Fibroblast of gingiva (primary cell): ENCODE results near the gene PSENEN.
A peak's percentile ranks its signal among the peaks of the same experiment; 100 is the strongest.
"Not testable (repeated sequence)": the region's sequence is repeated elsewhere in the genome, so short reads cannot be mapped to it uniquely, and the experiment has no call there.

ENCODE experiments used
- DNase-seq: peaks from one replicate; pipeline ENCODE4 v3.0.0-alpha.2; 2011; ENCODE audit warnings: low read depth

The PSENEN gene

DNA sequence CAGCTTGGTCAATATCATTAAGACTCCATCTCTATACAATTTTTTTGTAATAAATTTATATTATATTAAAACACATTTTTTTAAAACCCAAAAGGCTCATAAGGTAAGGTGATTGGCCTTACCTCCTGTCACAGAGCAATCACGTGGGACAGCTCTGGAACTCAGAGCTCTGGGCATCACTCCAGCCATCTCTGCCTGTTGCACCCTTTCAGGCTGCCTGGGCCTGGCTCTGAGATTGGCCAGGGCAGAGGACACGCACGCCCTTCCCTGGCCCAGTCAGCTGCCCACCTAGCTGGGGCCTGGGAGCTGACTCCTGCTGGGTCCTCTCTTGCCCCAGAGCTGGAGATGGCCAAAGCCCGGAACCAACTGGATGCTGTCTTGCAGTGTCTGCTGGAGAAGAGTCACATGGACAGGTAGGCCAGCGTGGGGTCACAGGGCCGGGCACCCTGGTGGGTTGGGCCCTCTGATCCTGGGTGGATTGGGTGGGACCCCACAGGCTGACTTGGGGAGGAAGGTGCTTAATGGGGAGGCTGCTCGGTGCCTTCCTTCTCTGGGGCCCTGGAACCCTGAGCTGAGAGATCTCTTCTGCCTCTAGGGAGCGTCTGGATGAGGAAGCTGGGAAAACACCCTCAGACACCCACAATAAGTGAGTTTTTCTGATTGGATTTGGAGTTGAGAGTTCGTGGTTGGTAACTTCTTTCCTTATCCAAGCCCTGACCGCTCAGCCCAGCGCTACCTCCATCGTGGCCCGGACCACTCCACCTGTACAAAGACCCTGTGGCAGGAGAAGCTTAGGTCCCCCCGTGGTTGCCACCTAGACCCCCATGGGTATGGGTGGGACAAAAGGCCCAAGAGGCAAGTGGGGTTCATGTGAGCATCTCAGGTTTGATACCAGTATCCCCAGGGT, 6.6 kb downstream of the PSENEN start:
- no peak for DNase-seq

DNA sequence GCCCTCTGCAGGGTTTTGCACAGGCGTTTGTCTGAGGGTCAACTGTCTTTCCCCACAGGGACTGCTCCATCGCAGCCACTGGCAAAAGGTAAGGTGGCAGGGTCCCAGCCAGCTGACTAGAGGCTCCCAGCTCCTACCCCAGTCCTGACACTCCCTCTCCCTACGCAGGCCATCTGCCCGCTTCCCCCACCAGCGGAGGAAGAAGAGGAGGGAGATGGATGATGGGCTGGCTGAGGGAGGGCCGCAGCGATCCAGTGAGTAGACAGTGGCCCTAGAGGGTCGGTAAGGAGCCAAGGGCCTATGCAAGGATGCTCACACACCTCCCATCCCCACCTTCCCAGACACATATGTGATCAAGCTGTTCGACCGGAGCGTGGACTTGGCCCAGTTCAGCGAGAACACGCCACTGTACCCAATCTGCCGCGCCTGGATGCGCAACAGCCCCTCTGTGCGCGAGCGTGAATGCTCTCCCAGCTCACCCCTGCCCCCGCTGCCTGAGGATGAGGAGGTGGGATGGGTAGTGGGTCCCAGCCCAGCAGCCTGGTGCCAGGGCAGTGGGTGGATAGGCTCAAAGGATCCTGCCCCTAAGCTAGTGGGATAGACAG, 7.4 kb downstream of the PSENEN start:
- no peak for DNase-seq

DNA sequence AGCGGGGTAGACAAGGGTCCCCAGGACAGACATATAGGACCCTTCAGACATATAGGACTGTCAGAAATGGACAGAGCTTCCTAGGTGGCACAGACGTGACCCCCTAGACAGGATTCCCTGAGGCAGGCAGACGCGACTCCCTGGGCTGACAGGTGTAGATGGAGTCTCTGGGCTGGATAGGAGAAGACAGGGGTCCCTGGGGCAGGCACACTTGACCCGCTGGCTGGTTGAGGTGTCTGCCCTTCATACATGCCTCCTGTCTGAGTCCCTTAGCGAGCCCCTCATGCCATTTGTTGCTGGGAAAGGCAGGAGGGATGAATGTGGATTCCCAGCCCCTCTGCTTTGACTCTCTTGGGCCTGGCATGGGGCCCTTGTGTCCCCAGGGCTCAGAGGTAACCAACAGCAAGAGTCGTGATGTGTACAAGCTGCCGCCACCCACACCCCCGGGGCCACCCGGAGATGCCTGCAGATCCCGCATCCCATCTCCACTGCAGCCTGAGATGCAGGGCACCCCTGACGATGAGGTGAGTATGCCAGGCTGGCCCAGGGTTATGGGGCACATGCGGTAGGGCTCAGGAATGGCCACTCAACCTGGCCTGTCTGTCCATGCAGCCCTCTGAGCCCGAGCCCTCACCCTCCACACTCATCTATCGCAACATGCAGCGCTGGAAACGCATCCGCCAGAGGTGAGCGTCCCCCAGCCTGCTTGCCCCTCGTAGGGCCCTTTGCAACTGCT, 8.4 kb downstream of the PSENEN start:
- DNase-seq = no peak

DNA sequence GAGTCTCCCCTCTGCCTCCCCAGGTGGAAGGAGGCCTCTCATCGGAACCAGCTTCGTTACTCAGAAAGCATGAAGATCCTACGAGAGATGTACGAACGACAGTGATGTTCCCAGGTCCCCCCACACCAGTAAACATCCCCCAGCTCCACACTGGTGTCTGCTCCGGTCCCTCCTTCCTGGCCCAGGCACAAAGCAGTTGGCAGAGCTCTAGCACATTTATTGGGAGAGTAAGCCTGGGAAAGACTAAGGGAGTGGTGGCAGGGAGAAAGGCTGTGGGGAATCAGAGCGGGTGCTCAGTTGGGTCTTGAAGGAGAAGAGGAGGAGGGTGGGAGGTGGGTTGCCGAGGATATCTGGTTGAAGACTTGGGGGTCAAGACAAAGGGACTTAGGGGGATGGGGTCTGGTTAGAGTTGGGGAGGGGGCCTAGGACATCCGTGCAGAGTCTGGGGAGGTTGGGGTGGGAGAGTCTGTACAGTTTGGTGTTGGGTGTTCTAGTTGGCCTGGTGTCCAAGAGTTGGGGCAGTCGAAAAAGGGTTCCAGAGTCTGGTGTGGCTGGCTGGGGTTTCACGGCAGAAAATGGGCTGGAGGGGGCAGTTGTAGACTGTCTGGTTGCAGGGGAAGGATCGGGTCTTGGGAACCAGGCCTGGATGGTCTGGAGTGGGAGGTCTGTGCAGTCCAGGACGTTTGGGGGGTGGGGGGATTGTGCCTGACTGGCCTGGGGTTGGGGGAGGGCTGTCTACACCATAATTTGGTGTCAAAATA, 9.1 kb downstream of the PSENEN start:
- no peak for DNase-seq

DNA sequence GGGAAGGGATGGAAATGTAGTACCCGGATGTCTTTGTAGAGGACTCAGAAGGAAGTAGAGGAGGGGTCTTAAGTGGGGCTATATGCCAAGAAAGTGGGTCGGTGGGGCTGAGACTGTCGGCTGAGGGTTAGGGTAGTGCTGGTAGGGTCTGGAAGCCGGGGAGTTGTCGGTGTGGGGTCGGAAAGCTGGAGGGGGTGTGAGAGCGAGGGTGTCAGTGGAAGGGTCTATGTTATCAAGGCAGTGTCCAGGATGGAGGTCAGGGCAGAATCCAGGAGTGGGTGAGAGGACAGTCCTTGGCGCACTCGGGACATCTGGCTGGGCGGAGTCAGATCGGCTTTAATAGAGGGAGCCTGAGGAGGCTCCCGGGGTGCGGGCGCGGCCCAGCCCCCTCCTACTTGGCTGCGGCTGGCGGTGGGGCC, 9.7 kb downstream of the PSENEN start:
- DNase-seq = no peak

DNA sequence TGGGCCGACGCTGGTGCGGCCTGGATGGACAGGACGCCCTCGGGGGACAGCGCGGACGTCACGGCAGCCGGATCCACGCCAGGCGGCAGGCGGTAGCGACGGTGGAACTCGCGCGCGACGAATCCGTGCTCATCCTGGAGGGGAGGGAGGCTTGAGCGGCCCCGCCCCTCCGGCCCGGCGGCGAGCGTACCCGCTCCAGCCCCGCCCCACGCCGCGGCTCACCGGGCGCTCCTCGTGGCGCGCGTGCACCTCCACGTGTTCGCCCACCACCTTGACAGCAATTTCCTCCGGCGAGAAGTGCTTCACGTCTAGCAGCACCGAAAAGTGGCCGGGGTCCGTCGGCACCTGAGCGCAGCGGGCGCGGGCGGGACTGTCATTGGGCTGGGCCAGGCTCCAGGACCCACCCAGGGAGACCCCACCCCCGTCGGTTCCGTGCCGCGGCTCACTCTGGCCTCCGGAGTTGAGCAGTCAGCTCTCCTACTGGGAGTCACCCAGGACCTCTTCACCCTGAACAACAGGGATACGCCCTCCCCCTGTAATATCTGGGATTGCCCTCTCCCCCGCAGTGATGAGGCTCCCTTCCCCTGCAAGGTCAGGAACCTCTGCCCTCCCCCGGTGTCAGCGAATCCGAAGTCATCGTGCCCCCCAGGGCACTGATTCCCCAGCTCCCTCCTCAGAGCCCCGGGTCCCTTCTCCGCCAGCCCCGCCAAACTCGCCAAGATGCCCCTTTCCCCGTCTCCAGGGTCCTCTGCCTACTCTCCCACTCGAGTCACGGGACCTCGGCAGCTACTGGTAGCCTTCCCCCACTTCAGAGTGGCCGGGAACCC, 10.3 kb downstream of the PSENEN start:
- DNase-seq = peak; percentile 93

DNA sequence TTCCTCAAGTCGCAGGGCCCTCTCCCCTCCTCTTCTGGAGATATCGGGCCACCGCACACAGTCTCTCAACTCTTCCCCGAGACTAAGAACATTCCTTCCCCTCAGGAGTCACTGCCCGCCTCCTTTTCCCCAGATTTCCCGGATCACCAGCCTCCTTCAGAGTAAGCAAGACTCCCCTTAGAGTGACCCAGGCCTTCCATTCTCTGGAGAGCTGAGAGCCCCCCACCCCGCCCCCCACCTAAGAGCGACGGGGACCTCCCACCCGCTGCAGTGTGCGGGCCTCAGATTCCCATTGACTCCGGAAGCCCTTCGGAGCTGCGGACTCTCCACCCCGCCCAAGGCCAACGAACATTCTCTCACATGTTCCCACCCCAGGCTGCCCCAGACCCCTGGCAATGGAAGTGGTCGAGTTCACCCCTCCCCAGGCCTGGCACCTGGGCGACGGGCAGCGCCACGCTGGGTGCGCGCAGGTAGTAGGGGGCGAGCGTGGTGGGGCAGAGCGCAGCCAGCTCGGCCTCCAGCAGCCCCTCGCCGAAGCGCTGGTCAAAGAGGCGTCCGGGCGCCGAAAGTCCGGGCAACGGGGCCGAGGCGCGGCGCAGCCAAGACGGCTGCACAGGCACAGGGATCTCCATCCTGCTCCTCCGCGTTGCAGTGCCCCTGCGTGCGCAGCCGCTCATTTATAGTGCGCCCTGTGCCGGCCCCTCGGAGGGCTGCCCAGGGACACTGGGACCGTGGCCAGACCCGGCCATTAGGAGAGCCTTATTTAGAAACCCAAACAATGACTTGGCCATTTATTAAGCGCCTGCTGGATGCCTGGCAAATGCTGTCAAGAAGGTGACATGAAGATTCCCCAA, 11.2 kb downstream of the PSENEN start, which contains the start of gene HSPB6:
Gene HSPB6, minus strand, starts transcription at position 653 of the 854 bp plus-strand sequence. Its CDS starts 21 bp downstream, at position 632.
- peak; percentile 79 for DNase-seq

DNA sequence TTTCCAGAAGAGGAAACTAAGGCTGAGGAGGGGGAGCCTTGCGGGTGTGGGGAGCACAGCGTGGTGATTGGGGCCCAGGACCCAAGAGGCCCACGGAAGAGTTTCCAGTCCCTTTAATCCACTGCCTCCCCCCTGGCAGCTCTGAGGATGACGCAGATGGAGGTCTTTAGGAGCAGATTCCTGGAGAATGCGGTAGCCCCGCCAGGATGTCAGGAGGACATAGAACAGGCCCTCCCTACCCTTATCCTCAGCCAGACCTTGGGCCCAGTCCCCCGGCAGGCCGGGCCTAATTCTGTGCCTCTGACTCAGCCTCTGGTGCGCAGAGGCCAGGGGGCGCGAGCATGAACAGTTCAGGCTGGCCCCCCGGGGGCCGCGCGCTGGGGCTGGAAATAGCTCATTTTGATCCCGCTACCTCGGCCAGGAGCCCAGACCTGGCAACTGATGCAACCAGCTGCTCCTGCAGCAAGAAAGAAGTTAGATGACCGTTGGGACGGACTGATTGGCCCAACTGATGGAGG, 11.8 kb downstream of the PSENEN start:
- DNase-seq = peak; percentile 92

DNA sequence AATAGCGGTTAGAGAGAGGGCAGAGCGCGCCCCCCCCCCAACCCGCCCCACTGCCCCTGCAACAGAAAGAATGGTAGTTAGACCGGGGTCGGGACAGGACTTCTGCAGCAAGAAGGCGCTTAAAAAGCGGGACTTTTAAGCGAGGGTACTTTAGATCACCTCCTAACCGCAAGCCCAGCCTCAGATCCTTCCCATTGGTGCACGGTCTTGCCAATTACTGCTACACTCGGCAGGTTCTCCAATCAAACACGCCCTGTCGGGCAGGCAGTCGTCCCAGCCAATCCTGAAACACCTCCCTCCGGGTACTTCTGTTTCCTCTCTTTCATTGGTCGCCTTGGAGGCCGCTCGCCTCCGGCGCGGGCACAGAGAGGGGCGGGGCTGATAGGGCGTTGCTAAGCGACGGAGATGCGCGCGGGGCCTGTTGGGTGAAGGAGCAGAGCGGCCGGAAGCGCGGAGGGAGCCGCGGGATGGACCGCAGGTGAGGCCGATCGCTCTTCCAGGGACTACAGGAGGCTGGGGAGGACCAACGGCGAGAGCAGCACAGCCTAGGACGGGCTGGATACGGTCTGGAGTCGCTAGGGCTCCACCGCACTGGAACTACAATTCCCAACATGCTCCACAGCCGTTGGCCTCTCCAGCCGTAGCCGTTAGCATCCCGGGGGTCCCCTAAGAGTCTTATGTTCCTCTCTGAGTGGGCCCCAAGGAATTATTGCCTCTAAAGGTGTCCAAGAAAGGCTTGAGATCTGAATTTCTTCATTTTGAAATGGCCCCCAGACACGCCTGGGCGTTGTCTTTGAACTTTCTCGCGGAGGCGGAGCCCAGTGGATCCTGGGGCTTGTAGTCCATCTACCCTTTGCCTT, 12.5 kb downstream of the PSENEN start, which contains the start of gene PROSER3:
Gene PROSER3, plus strand, starts transcription at position 428 of the 860 bp plus-strand sequence. Its CDS starts 40 bp downstream, at position 468.
- peak; percentile 100 for DNase-seq

DNA sequence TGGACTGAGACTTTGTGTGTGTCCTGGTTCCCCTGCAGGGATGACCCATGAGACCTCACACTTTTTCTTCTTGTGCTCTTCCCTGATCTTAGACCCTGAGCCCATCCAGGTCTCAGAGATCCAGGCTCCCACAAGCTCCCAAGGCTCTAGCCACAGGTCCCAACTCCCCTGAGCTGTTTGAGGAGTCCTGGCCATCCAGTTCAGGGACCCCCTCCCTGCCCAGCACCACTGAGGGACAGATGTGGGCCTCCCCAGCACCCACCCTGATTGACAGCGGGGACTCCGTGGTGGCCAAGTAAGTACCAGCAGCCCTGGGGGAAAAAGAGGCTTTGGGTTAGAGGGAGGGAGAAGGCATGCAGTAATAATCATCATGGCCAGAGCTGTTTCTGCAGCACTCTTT, 14.2 kb downstream of the PSENEN start:
- no peak for DNase-seq

DNA sequence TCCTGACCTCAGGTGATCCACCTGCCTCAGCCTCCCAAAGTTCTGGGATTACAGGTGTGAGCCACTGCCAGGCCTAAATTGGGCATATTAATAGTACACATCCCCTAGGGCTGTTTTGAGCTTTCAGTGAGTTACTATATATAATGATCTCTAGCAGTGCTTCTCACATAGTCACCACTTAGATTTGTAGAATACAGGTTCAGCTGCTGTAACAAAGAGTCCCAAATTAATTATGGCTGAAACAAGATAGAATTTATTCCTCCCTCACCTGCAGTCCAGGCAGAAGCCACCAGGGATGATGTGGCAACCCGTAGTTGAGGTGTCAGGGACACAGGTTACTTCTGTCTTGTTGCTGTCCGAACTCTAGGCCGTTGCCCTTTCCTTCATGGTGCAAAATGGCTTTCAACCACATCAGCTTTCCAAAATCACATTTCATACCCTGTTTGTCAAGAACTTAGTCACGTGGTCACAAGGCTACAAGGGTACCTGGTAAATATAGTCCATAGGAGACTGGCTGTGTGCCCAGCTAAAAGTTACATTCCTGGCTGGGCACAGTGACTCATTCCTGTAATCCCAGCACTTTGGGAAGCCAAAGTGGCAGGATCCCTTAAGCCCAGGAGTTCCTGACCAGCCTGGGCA, 15.4 kb downstream of the PSENEN start:
- DNase-seq = peak; percentile 12

DNA sequence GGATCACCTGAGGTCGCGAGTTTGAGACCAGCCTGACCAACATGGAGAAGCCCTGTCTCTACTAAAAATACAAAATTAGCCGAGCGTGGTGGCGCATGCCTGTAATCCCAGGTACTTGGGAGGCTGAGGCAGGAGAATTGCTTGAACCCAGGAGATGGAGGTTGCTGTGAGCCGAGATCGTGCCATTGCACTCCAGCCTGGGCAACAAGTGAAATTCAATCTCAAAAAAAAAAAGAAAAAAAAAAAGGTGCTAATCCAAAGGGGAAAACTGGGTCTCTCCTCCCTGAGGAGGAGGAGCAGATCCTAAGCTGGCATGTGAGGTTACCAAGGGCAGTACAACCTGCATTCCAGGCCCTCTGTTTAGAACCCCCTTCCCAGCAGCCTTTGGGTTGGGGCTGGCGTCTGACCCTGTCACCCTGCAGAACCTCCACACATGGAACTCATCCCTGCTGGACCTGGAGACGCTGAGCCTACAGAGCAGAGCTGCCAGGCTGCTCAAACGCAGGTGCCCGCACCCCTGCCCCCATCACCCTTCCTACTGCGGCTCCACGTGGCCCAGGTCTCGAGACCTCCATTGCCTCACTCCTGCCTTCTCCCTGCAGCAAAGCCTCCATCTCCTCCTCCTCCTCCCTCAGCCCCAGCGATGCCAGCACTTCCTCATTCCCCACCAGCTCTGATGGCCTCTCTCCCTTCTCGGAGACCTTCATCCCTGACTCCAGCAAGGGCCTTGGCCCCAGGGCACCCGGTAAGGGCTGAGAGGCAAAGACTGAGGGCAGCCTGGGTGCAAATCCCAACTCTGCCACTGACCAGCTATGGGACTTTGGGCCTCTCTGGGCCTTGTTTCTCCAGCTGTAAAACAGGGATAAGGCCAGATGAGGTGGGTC, 19.2 kb downstream of the PSENEN start:
- DNase-seq = no peak

DNA sequence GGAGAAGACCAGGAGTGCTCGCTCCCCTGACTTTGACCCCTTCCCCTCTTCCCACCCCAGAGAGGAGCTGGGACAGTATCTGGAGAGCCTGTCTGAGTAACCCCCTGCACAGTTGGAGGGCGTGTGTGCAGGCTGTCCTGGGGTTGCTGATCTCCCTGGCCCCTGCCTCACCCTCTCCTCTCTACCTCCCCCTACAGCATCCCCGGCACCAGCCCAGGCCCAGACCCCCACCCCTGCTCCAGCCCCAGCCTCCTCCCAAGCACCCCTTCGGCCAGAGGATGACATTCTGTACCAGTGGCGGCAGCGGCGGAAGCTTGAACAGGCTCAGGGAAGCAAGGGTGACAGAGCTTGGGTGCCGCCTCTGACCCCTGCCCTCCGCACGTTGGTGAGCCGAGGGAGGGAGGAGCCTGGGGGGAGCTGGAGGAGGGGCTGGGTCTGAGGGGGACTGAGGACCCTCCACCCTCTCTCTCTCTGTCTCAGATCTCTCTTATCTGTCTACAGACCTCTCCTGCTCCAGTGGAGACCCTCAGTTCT, 21.2 kb downstream of the PSENEN start:
- DNase-seq = no peak

DNA sequence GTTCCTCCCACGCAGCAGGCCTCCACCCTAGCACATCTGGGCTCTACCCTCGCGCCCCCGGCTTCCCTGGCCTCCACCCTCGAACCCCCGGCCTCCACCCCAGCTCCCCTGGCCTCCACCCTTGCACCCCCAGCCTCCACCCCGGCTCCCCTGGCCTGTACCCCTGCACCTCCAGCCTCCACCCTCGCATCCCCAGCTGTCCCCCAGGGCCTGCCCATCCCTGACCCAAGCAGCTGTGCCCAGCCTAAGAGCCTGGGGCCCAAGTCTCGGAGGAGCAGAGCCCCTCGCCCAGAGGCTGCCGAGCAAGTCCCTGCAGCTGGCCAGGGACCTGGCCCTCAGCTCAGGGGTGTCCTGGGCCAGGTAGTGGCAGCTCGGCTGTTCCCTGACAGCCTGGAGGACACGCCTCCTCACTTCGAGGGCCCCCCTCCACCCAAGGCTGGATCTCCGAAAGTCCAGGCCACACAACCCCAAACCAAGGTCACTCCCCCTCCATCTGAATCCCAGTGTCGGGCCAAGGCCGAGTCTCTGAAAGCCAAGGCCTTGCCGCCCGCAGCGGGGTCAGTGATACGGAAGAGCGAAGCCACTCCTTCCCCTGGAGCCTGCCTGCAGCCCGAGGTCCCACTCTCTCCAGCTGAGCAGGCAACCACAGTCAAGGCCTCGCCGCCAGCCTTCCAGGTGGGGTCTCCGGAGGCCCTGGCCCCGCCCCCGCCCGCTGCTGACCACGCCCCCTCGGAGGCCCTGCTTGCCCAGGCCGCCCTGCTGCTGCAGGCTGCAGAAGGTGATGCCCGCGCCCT, 22.0 kb downstream of the PSENEN start:
- DNase-seq = no peak

DNA sequence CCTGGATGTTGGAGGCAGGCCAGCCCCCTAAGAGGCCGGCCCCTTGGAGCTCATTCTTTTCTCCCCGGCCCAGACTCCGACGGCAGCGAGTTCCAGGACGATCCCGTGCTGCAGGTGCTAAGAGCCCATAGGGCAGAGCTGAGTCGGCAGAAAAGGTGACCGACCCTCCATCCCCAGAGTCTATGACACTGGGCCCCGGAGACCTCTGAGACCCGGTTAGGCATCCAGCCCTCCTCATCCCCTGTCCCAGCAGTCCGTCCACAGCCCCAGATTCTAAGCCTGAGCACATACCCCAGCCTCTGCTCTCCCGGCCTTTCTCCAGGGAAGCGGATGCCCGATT, 22.6 kb downstream of the PSENEN start:
- DNase-seq = no peak

DNA sequence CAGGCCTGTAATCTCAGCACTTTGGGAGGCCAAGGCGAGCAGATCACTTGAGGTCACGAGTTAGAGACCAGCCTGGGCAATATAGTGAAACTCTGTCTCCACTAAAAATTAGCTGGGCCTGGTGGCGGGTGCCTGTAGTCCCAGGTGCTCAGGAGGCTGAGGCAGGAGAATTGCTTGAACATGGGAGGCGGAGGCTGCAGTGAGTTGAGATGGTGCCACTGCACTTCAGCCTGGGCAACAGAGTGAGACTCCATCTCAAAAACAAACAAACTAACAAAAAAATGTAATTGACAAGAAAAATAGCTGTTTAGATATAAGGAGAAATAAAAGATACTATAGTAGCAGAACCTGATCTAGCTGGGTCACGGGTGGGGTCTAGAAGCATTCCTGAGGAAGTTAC, 26.9 kb downstream of the PSENEN start:
- not testable (repeated sequence) for DNase-seq
